Smooth muscle cell (in vitro differentiated cells): Measurements from ENCODE around the gene DDX3X. TPM values are rescaled to one million over a fixed set of nuclear protein-coding genes. Genes with fewer than 3 reads are reported as not detected.
"Not testable (repeated sequence)": the region's sequence is repeated elsewhere in the genome, so short reads cannot be mapped to it uniquely, and the experiment has no call there.

Experiments
- DNase-seq: peaks from one replicate; lab custom pipeline; 2025; ENCODE audit not compliant: unreplicated experiment; lab: John Stamatoyannopoulos, UW
- H2AFZ ChIP-seq: fragments of 200-600 bp; sonication (generic); 2 replicates; pipeline ENCODE4 v1.6.0; 2016; ENCODE audit warnings: antibody characterized with exemption, low read depth, mild to moderate bottlenecking
- H3F3A ChIP-seq: fragments of 200-600 bp; sonication (generic); 2 replicates; pipeline ENCODE4 v1.6.0; 2017; ENCODE audit warnings: antibody characterized with exemption, low read depth
- H3K27ac ChIP-seq: fragments of 200-600 bp; sonication (generic); 2 replicates; pipeline ENCODE4 v1.5.1; 2016; ENCODE audit warnings: low read depth, mild to moderate bottlenecking
- H3K27me3 ChIP-seq: fragments of 200-600 bp; sonication (generic); 2 replicates; pipeline ENCODE4 v1.6.1; 2016; ENCODE audit warnings: low read depth, mild to moderate bottlenecking
- H3K36me3 ChIP-seq: fragments of 200-600 bp; sonication (generic); 2 replicates; pipeline ENCODE4 v1.5.1; 2016; ENCODE audit warnings: low read depth
- H3K4me1 ChIP-seq: fragments of 200-600 bp; sonication (generic); 2 replicates; pipeline ENCODE4 v1.5.1; 2016; ENCODE audit warnings: low read depth
- H3K4me2 ChIP-seq: fragments of 200-600 bp; sonication (generic); 2 replicates; pipeline ENCODE4 v1.6.0; 2016; ENCODE audit warnings: mild to moderate bottlenecking
- H3K4me3 ChIP-seq: fragments of 200-600 bp; sonication (generic); 2 replicates; pipeline ENCODE4 v1.5.1; 2016; ENCODE audit warnings: mild to moderate bottlenecking
- H3K79me2 ChIP-seq: fragments of 200-600 bp; sonication (generic); 2 replicates; pipeline ENCODE4 v1.6.0; 2016; ENCODE audit warnings: low read depth, mild to moderate bottlenecking
- H3K9ac ChIP-seq: fragments of 200-600 bp; sonication (generic); 2 replicates; pipeline ENCODE4 v1.6.0; 2016; ENCODE audit warnings: low read depth
- H3K9me3 ChIP-seq: fragments of 200-600 bp; sonication (generic); replicated peaks from 2 replicates; pipeline ENCODE4 v1.5.1; 2016; ENCODE audit warnings: low read depth
- H4K20me1 ChIP-seq: fragments of 200-600 bp; sonication (generic); 2 replicates; pipeline ENCODE4 v1.6.0; 2016; ENCODE audit warnings: low read depth
- CTCF ChIP-seq: fragments of 200-600 bp; sonication (generic); IDR thresholded peaks from 2 replicates; pipeline ENCODE4 v1.5.1; 2017; ENCODE audit warnings: borderline replicate concordance, mild to moderate bottlenecking, antibody characterized with exemption; ENCODE audit not compliant: insufficient read depth, poor library complexity, severe bottlenecking
- WGBS: methylation state at CpG from one replicate; pipeline ENCODE4 v1.1.7; 2016; ENCODE audit warnings: low lambda C conversion rate; 5-methylcytosine and 5-hydroxymethylcytosine counted together
- polyA plus RNA-seq: library from polyadenylated mRNA; unstranded; fragments of >200 nt; fragmentation: Nextera tagmentation; extraction: Ambion mirVana; gene quantifications from 2 replicates; pipeline ENCODE4 v1.2.1, GENCODE V29; 2016
- small RNA-seq: library from RNA; depleted of rRNA; stranded (forward); fragments of <200 nt; gene quantifications from one replicate; pipeline ENCODE3, GENCODE V24; 2014
- total RNA-seq: library from RNA; depleted of rRNA; stranded (reverse); fragments of >200 nt; gene quantifications from 2 replicates; pipeline ENCODE4 v1.2.3, GENCODE V29; 2014

The DDX3X gene
- total and polyA plus RNA-seq, 2 experiments from 2014 or later = 104 to 241 TPM

GRCh38 chrX:41409006-41409405, 75.0 kb downstream of the DDX3X start:
- H3F3A ChIP-seq = no peaks in the 10 kb centered on the region
- H3K4me2 ChIP-seq = no peak overlapping the region
- H3K79me2 ChIP-seq = no peaks in the 10 kb centered on the region
- H3K9me3 ChIP-seq = no peaks in the 10 kb centered on the region
- 82% methylated on average over 5 of the region's 5 CpGs for WGBS
- no peak overlapping the region for H2AFZ ChIP-seq
- H3K4me1 ChIP-seq = no peaks in the 10 kb centered on the region
- no peaks in the 10 kb centered on the region for H3K36me3 ChIP-seq
- no peak overlapping the region for H3K9ac ChIP-seq
- no peaks in the 10 kb centered on the region for H4K20me1 ChIP-seq
- DNase-seq = no peak
- H3K27ac ChIP-seq = no peak overlapping the region
- TF ChIP-seq CTCF = no peak
- no peak overlapping the region for H3K4me3 ChIP-seq
- H3K27me3 ChIP-seq = no peaks in the 10 kb centered on the region

GRCh38 chrX:41411222-41411621, 77.3 kb downstream of the DDX3X start:
- H3K9me3 ChIP-seq, H3K27ac ChIP-seq, H3K4me3 ChIP-seq, H3K27me3 ChIP-seq, H3K79me2 ChIP-seq, H3K4me2 ChIP-seq, H4K20me1 ChIP-seq, H3K36me3 ChIP-seq, DNase-seq, H3F3A ChIP-seq, H3K9ac ChIP-seq, H2AFZ ChIP-seq, H3K4me1 ChIP-seq: not testable (repeated sequence)
- WGBS = 88% methylated on average over 10 of the region's 10 CpGs

- Histone ChIP-seq H3K36me3 (no peaks in the 10 kb centered on the region), H3K9me3 (no peaks in the 10 kb centered on the region), H3K9ac (no peak overlapping the region), H3K27ac (no peak overlapping the region), H3K79me2 (no peaks in the 10 kb centered on the region), H2AFZ (no peak overlapping the region), H3K4me2 (no peak overlapping the region), H3F3A (no peaks in the 10 kb centered on the region), H3K4me3 (no peak overlapping the region), H3K4me1 (no peaks in the 10 kb centered on the region), H3K27me3 (no peaks in the 10 kb centered on the region), H4K20me1 (no peaks in the 10 kb centered on the region)
- no peak for DNase-seq
- 91% methylated on average over 9 of the region's 9 CpGs for WGBS
- TF ChIP-seq CTCF = no peak
These were observed 78.5 kb downstream of the DDX3X start for GRCh38 chrX:41412261-41413081.

Small RNA genes lying within 50 kb of the gene (small RNA-seq; reads per million reads assigned to genes)
- gene RF00019 (not detected), gene RNA5SP502 (not detected)

Other genes starting within 250 kb of the DDX3X start
- gene USP9X, start 248.7 kb upstream of the DDX3X start, total RNA-seq = 98.0 and 108 TPM in 2 replicates
- 26.0 and 26.4 TPM in 2 replicates for gene USP9X, start 248.7 kb upstream of the DDX3X start, polyA plus RNA-seq
- gene NYX, start 113.2 kb downstream of the DDX3X start, total RNA-seq = not detected in 2 replicates
- gene NYX, start 113.2 kb downstream of the DDX3X start, polyA plus RNA-seq = not detected in 2 replicates